Measurements from ENCODE around the gene CXorf58. TPM values are rescaled to one million over a fixed set of nuclear protein-coding genes. Genes with fewer than 3 reads are reported as not detected.

The CXorf58 gene
- total and polyA plus RNA-seq, 2 of the 4 experiments (the other 2 are of a cell fraction) = not detected

- Histone ChIP-seq H3K9me1 (ENCODE audit: insufficient read depth, low read length) (no peaks in the 10 kb centered on the region), H3K18ac (ENCODE audit: low read depth, low read length) (no peak overlapping the region), H3K56ac (ENCODE audit: extremely low read depth, insufficient read depth, low read length) (no peak overlapping the region), H3K36me3 (ENCODE audit: control insufficient read depth, insufficient read depth, low read length) (no peaks in the 10 kb centered on the region), H4K5ac (ENCODE audit: low read depth, low read length) (no peak overlapping the region), H4K91ac (ENCODE audit: insufficient read depth, low read depth, low read length) (no peak overlapping the region), H2AK5ac (ENCODE audit: low read depth, low read length) (no peak overlapping the region), H3K79me1 (ENCODE audit: low read depth in 1 of 2, low read length in 2 of 2) (no peaks in the 10 kb centered on the region), H4K20me1 (ENCODE audit: insufficient read depth, low read length) (no peaks in the 10 kb centered on the region), H2BK120ac (ENCODE audit: low read depth, low read length) (no peak overlapping the region), H3K14ac (replicated peaks; ENCODE audit: low read depth, low read length) (no peak overlapping the region), H3K9ac (ENCODE audit: low read depth, low read length) (no peak overlapping the region), H2AFZ (replicated peaks; ENCODE audit: low read length, poor library complexity) (no peak overlapping the region), H2AK9ac (replicated peaks; ENCODE audit: low read depth, low read length, poor library complexity) (no peak overlapping the region), H3K4me1 (ENCODE audit: control insufficient read depth, insufficient read depth, low read length) (no peaks in the 10 kb centered on the region), H2BK5ac (ENCODE audit: low read depth, low read length, poor library complexity, severe bottlenecking) (no peak overlapping the region), H4K8ac (ENCODE audit: low read depth in 2 of 2, low read length in 2 of 2) (no peak overlapping the region), H3K4ac (ENCODE audit: low read depth, low read length) (no peak overlapping the region), H3K23ac (ENCODE audit: low read depth, low read length) (no peak overlapping the region), H2BK20ac (ENCODE audit: low read depth, low read length) (no peak overlapping the region), H3K27me3 (ENCODE audit: control insufficient read depth, insufficient read depth, low read length) (no peaks in the 10 kb centered on the region), H3K9me3 (ENCODE audit: control insufficient read depth, insufficient read depth, low read length) (peaks cover 2% of the 10 kb centered on the region; the same call in 1 of the 2 replicates), H3K4me3 (ENCODE audit: insufficient read depth, low read depth, low read length) (no peak overlapping the region), H3K4me2 (ENCODE audit: low read depth, low read length) (no peak overlapping the region), H3K27ac (ENCODE audit: insufficient read depth, low read length) (no peak overlapping the region), H2BK15ac (ENCODE audit: low read depth, low read length) (no peak overlapping the region)
- in situ Hi-C loops (cut with MboI; ENCODE audit: low sequenced_read_pairs) (no loop called here), dilution Hi-C loops (cut with HindIII; ENCODE audit: low sequenced_read_pairs, unreplicated experiment) (no loop called here), intact Hi-C loops (cut with micrococcal nuclease) (no loop called here)
- no peak for DNase-seq
- no TSS peak for BruUV-seq (replicated peaks)
- TF ChIP-seq FOS (IDR thresholded peaks at IDR 0.05; ENCODE audit: low read depth, low read length) (no peak), RCOR1 (IDR thresholded peaks at IDR 0.05; ENCODE audit: insufficient replicate concordance, low read length) (no peak), MXI1 (IDR thresholded peaks at IDR 0.05; ENCODE audit: borderline replicate concordance, low read depth, low read length) (no peak)
- TF ChIP-seq, protein P1, sequence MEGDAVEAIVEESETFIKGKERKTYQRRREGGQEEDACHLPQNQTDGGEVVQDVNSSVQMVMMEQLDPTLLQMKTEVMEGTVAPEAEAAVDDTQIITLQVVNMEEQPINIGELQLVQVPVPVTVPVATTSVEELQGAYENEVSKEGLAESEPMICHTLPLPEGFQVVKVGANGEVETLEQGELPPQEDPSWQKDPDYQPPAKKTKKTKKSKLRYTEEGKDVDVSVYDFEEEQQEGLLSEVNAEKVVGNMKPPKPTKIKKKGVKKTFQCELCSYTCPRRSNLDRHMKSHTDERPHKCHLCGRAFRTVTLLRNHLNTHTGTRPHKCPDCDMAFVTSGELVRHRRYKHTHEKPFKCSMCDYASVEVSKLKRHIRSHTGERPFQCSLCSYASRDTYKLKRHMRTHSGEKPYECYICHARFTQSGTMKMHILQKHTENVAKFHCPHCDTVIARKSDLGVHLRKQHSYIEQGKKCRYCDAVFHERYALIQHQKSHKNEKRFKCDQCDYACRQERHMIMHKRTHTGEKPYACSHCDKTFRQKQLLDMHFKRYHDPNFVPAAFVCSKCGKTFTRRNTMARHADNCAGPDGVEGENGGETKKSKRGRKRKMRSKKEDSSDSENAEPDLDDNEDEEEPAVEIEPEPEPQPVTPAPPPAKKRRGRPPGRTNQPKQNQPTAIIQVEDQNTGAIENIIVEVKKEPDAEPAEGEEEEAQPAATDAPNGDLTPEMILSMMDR (conservative IDR thresholded peaks at IDR 0.05; ENCODE audit: low read depth, low read length) = no peak
- ATAC-seq (ENCODE audit: low read depth) = no peak
- WGBS, 2 experiments (ENCODE audit: extremely low coverage in 2 of 2, insufficient read length in 1 of 2) = 57% methylated on average over 7 of the region's 9 CpGs; no CpG with 5 or more reads in 1 of the 2 experiments
- CTCF ChIA-PET = no interaction called here
- POLR2A ChIA-PET (ENCODE audit: unreplicated experiment) = no interaction called here
Observed at GRCh38 chrX:23919706-23920320, 12.0 kb downstream of the CXorf58 start.

All from IMR-90 (cell line).